Measurements from ENCODE around the gene ALG2.

DNA sequence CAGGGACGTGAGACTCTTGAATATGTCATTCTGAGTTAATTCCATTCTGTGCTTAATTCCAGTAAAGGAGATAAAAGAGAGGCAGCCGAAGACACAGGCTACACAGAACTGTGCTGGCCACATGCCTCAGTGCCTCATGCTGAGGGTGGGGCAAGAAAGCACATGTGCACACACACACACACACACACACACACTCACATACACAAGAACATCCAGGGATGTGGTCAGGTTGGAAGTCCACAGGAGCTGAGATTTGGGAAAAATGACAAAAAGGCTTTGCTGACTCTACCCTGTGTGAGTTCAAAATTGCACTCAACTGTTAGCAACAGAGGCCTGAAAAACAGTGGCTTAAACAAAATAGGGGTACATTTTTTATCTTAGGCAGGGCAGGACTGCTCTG lies 40.5 kb downstream of the ALG2 start:
- no peak for TF ChIP-seq RAD21 (IDR thresholded peaks at IDR 0.05; ENCODE audit: low read length)
- TF ChIP-seq, protein P1, sequence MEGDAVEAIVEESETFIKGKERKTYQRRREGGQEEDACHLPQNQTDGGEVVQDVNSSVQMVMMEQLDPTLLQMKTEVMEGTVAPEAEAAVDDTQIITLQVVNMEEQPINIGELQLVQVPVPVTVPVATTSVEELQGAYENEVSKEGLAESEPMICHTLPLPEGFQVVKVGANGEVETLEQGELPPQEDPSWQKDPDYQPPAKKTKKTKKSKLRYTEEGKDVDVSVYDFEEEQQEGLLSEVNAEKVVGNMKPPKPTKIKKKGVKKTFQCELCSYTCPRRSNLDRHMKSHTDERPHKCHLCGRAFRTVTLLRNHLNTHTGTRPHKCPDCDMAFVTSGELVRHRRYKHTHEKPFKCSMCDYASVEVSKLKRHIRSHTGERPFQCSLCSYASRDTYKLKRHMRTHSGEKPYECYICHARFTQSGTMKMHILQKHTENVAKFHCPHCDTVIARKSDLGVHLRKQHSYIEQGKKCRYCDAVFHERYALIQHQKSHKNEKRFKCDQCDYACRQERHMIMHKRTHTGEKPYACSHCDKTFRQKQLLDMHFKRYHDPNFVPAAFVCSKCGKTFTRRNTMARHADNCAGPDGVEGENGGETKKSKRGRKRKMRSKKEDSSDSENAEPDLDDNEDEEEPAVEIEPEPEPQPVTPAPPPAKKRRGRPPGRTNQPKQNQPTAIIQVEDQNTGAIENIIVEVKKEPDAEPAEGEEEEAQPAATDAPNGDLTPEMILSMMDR (IDR thresholded peaks at IDR 0.05): no peak
- TF ChIP-seq YY1 (IDR thresholded peaks at IDR 0.05; ENCODE audit: low read depth): no peak
- TF ChIP-seq, protein P2, sequence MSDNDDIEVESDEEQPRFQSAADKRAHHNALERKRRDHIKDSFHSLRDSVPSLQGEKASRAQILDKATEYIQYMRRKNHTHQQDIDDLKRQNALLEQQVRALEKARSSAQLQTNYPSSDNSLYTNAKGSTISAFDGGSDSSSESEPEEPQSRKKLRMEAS (IDR thresholded peaks at IDR 0.05; ENCODE audit: low read depth): no peak
- no peak for TF ChIP-seq SMC3 (IDR thresholded peaks at IDR 0.05; ENCODE audit: low read depth, low read length)
- no peak for TF ChIP-seq FOXM1 (IDR thresholded peaks at IDR 0.05; ENCODE audit: low read depth)
- no peak for TF ChIP-seq EZH2phosphoT487 (IDR thresholded peaks at IDR 0.05; ENCODE audit: borderline replicate concordance, low read depth)
- TF ChIP-seq NFIC (IDR thresholded peaks at IDR 0.05; ENCODE audit: borderline replicate concordance): no peak
- TF ChIP-seq POLR2AphosphoS5 (IDR thresholded peaks at IDR 0.05; ENCODE audit: low read depth, low read length): no peak
- no peak for TF ChIP-seq MXI1 (IDR thresholded peaks at IDR 0.05; ENCODE audit: low read depth, low read length)
